GM12878 (cell line): Measurements from ENCODE around the gene ATP13A1. TPM values are rescaled to one million over a fixed set of nuclear protein-coding genes. Genes with fewer than 3 reads are reported as not detected.

Experiments used
- ATAC-seq: fragments of 200-7000 bp; cut with Tn5 transposase; 3 replicates; pipeline ENCODE4 v1.9.1; 2020; ENCODE audit warnings: mild to moderate bottlenecking, moderate library complexity
- BruUV-seq: library from RNA; stranded (reverse); fragments of 400-500 nt; replicated peaks from 2 replicates; lab custom pipeline; 2021; lab: Mats Ljungman, UMichigan
- CTCF ChIA-PET: fragments of 300-600 bp; sonication (Branson Sonifier 250); formaldehyde crosslinking; extraction: SDS; loops from one replicate; lab custom pipeline; 2021; ENCODE audit warnings: inconsistent platforms; lab: Yijun Ruan, JAX
- POLR2A ChIA-PET: fragments of 350-600 bp; formaldehyde crosslinking; extraction: SDS; loops from one replicate; lab custom pipeline; 2021; ENCODE audit warnings: inconsistent platforms; lab: Charles Lee
- RAD21 ChIA-PET: fragments of 300-600 bp; sonication (Branson Sonifier 250); formaldehyde crosslinking; loops from one replicate; lab custom pipeline; 2023; ENCODE audit warnings: antibody characterized with exemption; ENCODE audit not compliant: unreplicated experiment; lab: Charles Lee
- SMC1A ChIA-PET: fragments of 300-600 bp; sonication (Branson Sonifier 250); formaldehyde crosslinking; loops from one replicate; lab custom pipeline; 2023; ENCODE audit not compliant: unreplicated experiment, uncharacterized antibody; lab: Charles Lee
- DNase-seq: peaks from one replicate; pipeline ENCODE4 v3.0.0-alpha.2; 2011; ENCODE audit warnings: low read depth, low spot score
- FAIRE-seq: peaks from 3 replicates; lab custom pipeline; 2011; peaks lifted over from hg19 to GRCh38; lab: Jason Lieb, UNC
- H2AFZ ChIP-seq: 2 replicates; pipeline ENCODE4 v1.6.0; 2011; ENCODE audit warnings: low read depth, low read length, control low read depth; ENCODE audit not compliant: control insufficient read depth
- H3K27ac ChIP-seq: 2 replicates; pipeline ENCODE4 v1.5.1; 2011; ENCODE audit warnings: control low read depth; ENCODE audit not compliant: control insufficient read depth, insufficient read depth
- H3K27me3 ChIP-seq, 2 experiments: replicated peaks in 1 of 2; 2 replicates each; pipeline versions ENCODE4 v1.6.0 to v1.6.1; 2011; ENCODE audit warnings: low read length in 1 of 2; ENCODE audit not compliant: control insufficient read depth in 2 of 2, insufficient read depth in 2 of 2
- H3K36me3 ChIP-seq, 2 experiments: 2 replicates each; pipeline ENCODE4 v1.5.1; 2011; ENCODE audit warnings: low read length in 1 of 2; ENCODE audit not compliant: control insufficient read depth in 2 of 2, insufficient read depth in 2 of 2
- H3K4me1 ChIP-seq: 2 replicates; pipeline ENCODE4 v1.6.1; 2011; ENCODE audit warnings: mild to moderate bottlenecking, low read length, moderate library complexity, mixed read lengths; ENCODE audit not compliant: control insufficient read depth, insufficient read depth
- H3K4me2 ChIP-seq: 2 replicates; pipeline ENCODE4 v1.6.0; 2011; ENCODE audit warnings: control low read depth; ENCODE audit not compliant: control insufficient read depth, insufficient read depth
- H3K4me3 ChIP-seq: fragments of 200-600 bp; sonication (generic); 2 replicates; pipeline ENCODE4 v1.5.1; 2016
- H3K79me2 ChIP-seq: 2 replicates; pipeline ENCODE4 v1.6.0; 2011; ENCODE audit warnings: low read length; ENCODE audit not compliant: control insufficient read depth, insufficient read depth
- H3K9ac ChIP-seq: 2 replicates; pipeline ENCODE4 v1.8.0; 2011; ENCODE audit warnings: low read length, control low read depth, mixed read lengths; ENCODE audit not compliant: control insufficient read depth, insufficient read depth
- H3K9me3 ChIP-seq: replicated peaks from 3 replicates; pipeline ENCODE4 v1.5.1; 2011; ENCODE audit warnings: mild to moderate bottlenecking, low read length; ENCODE audit not compliant: control insufficient read depth, insufficient read depth
- H4K20me1 ChIP-seq: 2 replicates; pipeline ENCODE4 v1.6.0; 2011; ENCODE audit not compliant: control insufficient read depth, insufficient read depth
- ATF2 ChIP-seq: IDR thresholded peaks from 2 replicates; pipeline ENCODE4 v1.6.1; 2012; ENCODE audit warnings: low read length, inconsistent platforms
- CREB1 ChIP-seq: IDR thresholded peaks from 2 replicates; pipeline ENCODE4 v1.6.1; 2012; ENCODE audit warnings: low read depth, mild to moderate bottlenecking, inconsistent platforms
- E2F8 ChIP-seq: fragments of 450-650 bp; IDR thresholded peaks from 2 replicates; pipeline ENCODE4 v1.6.1; 2018; ENCODE audit warnings: mild to moderate bottlenecking, low read depth, moderate library complexity; ENCODE audit not compliant: partially characterized antibody
- EED ChIP-seq: sonication (generic); IDR thresholded peaks from 2 replicates; pipeline ENCODE4 v1.6.1; 2016; ENCODE audit warnings: antibody characterized with exemption, low read depth
- EP300 ChIP-seq, 2 experiments: fragments of 150-350 bp in 1 of 2; IDR thresholded peaks; 2 replicates each; pipeline ENCODE4 v1.6.1; 2011 to 2012; ENCODE audit warnings: low read depth in 2 of 2, low read length in 2 of 2, borderline replicate concordance in 1 of 2, improper control_type of control experiment in 1 of 2, inconsistent platforms in 1 of 2; ENCODE audit not compliant: control insufficient read depth in 1 of 2
- FOS ChIP-seq: IDR thresholded peaks from 3 replicates; pipeline ENCODE4 v1.6.1; 2011; ENCODE audit warnings: borderline replicate concordance; ENCODE audit not compliant: insufficient read length; ENCODE audit errors: extremely low read depth
- FOXM1 ChIP-seq: IDR thresholded peaks from 2 replicates; pipeline ENCODE4 v1.6.1; 2012; ENCODE audit warnings: low read depth, mild to moderate bottlenecking, inconsistent platforms, low read length, moderate library complexity
- HSF1 ChIP-seq: fragments of 150-350 bp; IDR thresholded peaks from 2 replicates; pipeline ENCODE4 v1.6.1; 2014; ENCODE audit warnings: mild to moderate bottlenecking, low read depth, low read length
- MXI1 ChIP-seq: fragments of 150-350 bp; IDR thresholded peaks from 2 replicates; pipeline ENCODE4 v1.6.1; 2011; ENCODE audit warnings: low read depth, mild to moderate bottlenecking, inconsistent platforms, low read length, improper control_type of control experiment
- NR2C2 ChIP-seq: IDR thresholded peaks from 2 replicates; pipeline ENCODE4 v1.6.1; 2011; ENCODE audit warnings: borderline replicate concordance, low read depth; ENCODE audit not compliant: control insufficient read depth, insufficient read length
- NR2F1 ChIP-seq: fragments of 450-650 bp; conservative IDR thresholded peaks from 2 replicates; pipeline ENCODE4 v1.6.1; 2017; ENCODE audit warnings: mild to moderate bottlenecking
- POLR2AphosphoS2 ChIP-seq: IDR thresholded peaks from 2 replicates; pipeline ENCODE4 v1.6.1; 2011; ENCODE audit warnings: low read depth, mild to moderate bottlenecking, low read length, improper control_type of control experiment, moderate library complexity
- RAD21 ChIP-seq: IDR thresholded peaks from 2 replicates; pipeline ENCODE4 v1.6.1; 2011; ENCODE audit warnings: mild to moderate bottlenecking, low read depth, low read length, moderate library complexity; ENCODE audit not compliant: insufficient read depth
- RB1 ChIP-seq: fragments of 450-650 bp; formaldehyde crosslinking; IDR thresholded peaks from 2 replicates; pipeline ENCODE4 v1.6.1; 2017; ENCODE audit warnings: mild to moderate bottlenecking, borderline replicate concordance
- RUNX3 ChIP-seq: IDR thresholded peaks from 2 replicates; pipeline ENCODE4 v1.6.1; 2012; ENCODE audit warnings: low read length, inconsistent platforms
- STAT1 ChIP-seq: fragments of 450-650 bp; conservative IDR thresholded peaks from 2 replicates; pipeline ENCODE4 v1.6.1; 2014; ENCODE audit warnings: antibody characterized with exemption, mild to moderate bottlenecking
- TCF12 ChIP-seq: IDR thresholded peaks from 2 replicates; pipeline ENCODE4 v1.6.1; 2011; ENCODE audit warnings: low read depth, mild to moderate bottlenecking, low read length
- TCF3 ChIP-seq: IDR thresholded peaks from 2 replicates; pipeline ENCODE4 v1.6.1; 2012; ENCODE audit warnings: low read depth, mild to moderate bottlenecking, low read length, borderline replicate concordance; ENCODE audit not compliant: insufficient read depth
- YY1 ChIP-seq: IDR thresholded peaks from 2 replicates; pipeline ENCODE4 v1.6.1; 2011; ENCODE audit warnings: low read depth, mild to moderate bottlenecking, low read length
- ZBED1 ChIP-seq: IDR thresholded peaks from 2 replicates; pipeline ENCODE4 v1.6.1; 2016; ENCODE audit warnings: borderline replicate concordance
- WGBS: methylation state at CpG from one replicate; pipeline ENCODE4 v1.1.6; 2016; ENCODE audit warnings: low lambda C conversion rate; ENCODE audit not compliant: insufficient replicate concordance, insufficient coverage; ENCODE audit errors: missing lambda C conversion rate; 5-methylcytosine and 5-hydroxymethylcytosine counted together
- in situ Hi-C: fragments of 300-500 bp; cut with MboI; formaldehyde crosslinking; loops from 9 replicates; pipeline ENCODE4 v1.14.3; 2018; ENCODE audit warnings: mixed read lengths
- intact Hi-C: fragments of 100-400 bp; cut with micrococcal nuclease; formaldehyde crosslinking; loops from one replicate; pipeline ENCODE4 v1.14.2; 2022; ENCODE audit not compliant: unreplicated experiment
- polyA plus RNA-seq, 11 experiments: library from polyadenylated mRNA; depleted of rRNA in 4 of 11; unstranded in 6 of 11; stranded (reverse) in 5 of 11; fragments of >200 nt; fragmentation: Nextera tagmentation in 4 of 11; fragmentation: Illumina TruSeq in 1 of 11; extraction: Ambion mirVana in 4 of 11; extraction: Trizol in 1 of 11; gene quantifications; 1 replicate in 1 of 11; 2 replicates in 10 of 11; pipeline versions ENCODE4 v1.2.1 to v1.2.3, GENCODE V29; 2011 to 2016; ENCODE audit warnings: inconsistent platforms in 2 of 11, missing spikeins in 2 of 11, low read depth in 1 of 11
- total RNA-seq, 4 experiments: library from RNA; depleted of rRNA in 3 of 4; stranded (reverse); fragments of >200 nt in 3 of 4; fragmentation: Illumina TruSeq in 1 of 4; extraction: Trizol in 1 of 4; gene quantifications; 2 replicates each; pipeline versions ENCODE4 v1.2.1 to v1.2.3, GENCODE V29; 2013 to 2021

ATP13A1 gene
- total and polyA plus RNA-seq, 10 of the 15 experiments (the other 5 are each of a cell fraction or from before 2014, with no cell fraction given), result 0.37 to 91.0 (median 29.8) TPM

- no peaks in the 10 kb centered on the region for H3K27me3 ChIP-seq
- BruUV-seq, result no TSS peak
- H3K79me2 ChIP-seq, result no peaks in the 10 kb centered on the region
- H3K4me1 ChIP-seq, result no peaks in the 10 kb centered on the region
- no peak for ATAC-seq
- POLR2A ChIA-PET, result no interaction called here
- in situ Hi-C loops, result no loop called here
- H3K9me3 ChIP-seq, result no peaks in the 10 kb centered on the region
- TF ChIP-seq CREB1 (no peak), STAT1 (no peak), MXI1 (no peak), ZBED1 (no peak), EED (no peak), E2F8 (no peak), ATF2 (no peak), RB1 (no peak), FOXM1 (no peak), RAD21 (no peak), TCF3 (no peak), POLR2AphosphoS2 (no peak), NR2F1 (no peak), HSF1 (no peak), TCF12 (no peak), EP300 (IDR thresholded peaks at IDR 0.05; ENCODE audit: borderline replicate concordance in 1 of 2, control insufficient read depth in 1 of 2, low read depth in 2 of 2, low read length in 2 of 2) (no peak), RUNX3 (no peak), NR2C2 (no peak), FOS (no peak), YY1 (no peak)
- TF ChIP-seq, all 136 proteins: peak for 0
- no peak overlapping the region for H3K4me3 ChIP-seq
- H3K9ac ChIP-seq, result no peak overlapping the region
- RAD21 ChIA-PET, result no interaction called here
- H3K27ac ChIP-seq, result no peak overlapping the region
- peaks cover 50 to 81% of the 10 kb centered on the region in 2 experiments for H3K36me3 ChIP-seq
- CTCF ChIA-PET, result interaction anchor here (1.5 kb wide), 1 partner anchor 100 kb away, joined by 5 read pairs; no protein-coding TSS in a partner anchor
- FAIRE-seq, result no peak
- no peak for DNase-seq
- SMC1A ChIA-PET, result no interaction called here
- no peak overlapping the region for H3K4me2 ChIP-seq
- 94% methylated on average over 20 of the region's 23 CpGs for WGBS
- no peak overlapping the region for H2AFZ ChIP-seq
- no peaks in the 10 kb centered on the region for H4K20me1 ChIP-seq
- intact Hi-C loops, result no loop called here
These were observed 9.8 kb downstream of the ATP13A1 start for GRCh38 chr19:19653597-19654147.
